HG03139 (cell line): ENCODE results near the gene WDR6.

Source experiments
- ATAC-seq: cut with Tn5 transposase; IDR thresholded peaks from one replicate; pipeline ENCODE4 v1.9.1; 2021; ENCODE audit not compliant: unreplicated experiment

The WDR6 gene

DNA sequence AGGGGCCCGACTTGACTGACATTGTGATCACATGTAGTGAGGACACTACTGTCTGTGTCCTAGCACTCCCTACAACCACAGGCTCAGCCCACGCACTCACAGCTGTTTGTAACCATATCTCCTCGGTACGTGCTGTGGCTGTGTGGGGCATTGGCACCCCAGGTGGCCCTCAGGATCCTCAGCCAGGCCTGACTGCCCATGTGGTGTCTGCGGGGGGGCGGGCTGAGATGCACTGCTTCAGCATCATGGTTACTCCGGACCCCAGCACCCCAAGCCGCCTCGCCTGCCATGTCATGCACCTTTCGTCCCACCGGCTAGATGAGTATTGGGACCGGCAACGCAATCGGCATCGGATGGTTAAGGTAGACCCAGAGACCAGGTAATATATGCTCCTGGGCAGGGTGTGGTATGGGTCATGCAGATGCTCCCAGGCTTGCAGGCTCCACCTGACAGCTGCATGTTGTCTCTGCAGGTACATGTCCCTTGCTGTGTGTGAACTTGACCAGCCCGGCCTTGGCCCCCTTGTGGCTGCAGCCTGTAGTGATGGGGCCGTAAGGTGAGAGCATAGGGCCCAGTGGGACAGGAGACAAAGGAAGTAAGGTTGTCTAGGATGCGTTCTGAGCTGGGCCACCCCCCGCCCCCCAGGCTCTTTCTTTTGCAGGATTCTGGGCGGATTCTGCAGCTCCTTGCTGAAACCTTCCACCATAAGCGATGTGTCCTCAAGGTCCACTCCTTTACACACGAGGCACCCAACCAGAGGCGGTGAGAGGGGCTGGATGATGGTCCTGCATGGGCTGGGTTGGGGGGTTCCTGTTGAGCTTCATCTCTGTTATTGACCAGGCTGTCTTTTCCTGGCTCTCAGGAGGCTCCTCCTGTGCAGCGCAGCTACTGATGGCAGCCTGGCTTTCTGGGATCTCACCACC, 6.8 kb downstream of the WDR6 start:
- ATAC-seq = no peak

GRCh38 chr3:49015072-49015471, 7.9 kb downstream of the WDR6 start:
- ATAC-seq = no peak

- no peak for ATAC-seq
Measured at GRCh38 chr3:49015765-49016164, 8.6 kb downstream of the WDR6 start.

DNA sequence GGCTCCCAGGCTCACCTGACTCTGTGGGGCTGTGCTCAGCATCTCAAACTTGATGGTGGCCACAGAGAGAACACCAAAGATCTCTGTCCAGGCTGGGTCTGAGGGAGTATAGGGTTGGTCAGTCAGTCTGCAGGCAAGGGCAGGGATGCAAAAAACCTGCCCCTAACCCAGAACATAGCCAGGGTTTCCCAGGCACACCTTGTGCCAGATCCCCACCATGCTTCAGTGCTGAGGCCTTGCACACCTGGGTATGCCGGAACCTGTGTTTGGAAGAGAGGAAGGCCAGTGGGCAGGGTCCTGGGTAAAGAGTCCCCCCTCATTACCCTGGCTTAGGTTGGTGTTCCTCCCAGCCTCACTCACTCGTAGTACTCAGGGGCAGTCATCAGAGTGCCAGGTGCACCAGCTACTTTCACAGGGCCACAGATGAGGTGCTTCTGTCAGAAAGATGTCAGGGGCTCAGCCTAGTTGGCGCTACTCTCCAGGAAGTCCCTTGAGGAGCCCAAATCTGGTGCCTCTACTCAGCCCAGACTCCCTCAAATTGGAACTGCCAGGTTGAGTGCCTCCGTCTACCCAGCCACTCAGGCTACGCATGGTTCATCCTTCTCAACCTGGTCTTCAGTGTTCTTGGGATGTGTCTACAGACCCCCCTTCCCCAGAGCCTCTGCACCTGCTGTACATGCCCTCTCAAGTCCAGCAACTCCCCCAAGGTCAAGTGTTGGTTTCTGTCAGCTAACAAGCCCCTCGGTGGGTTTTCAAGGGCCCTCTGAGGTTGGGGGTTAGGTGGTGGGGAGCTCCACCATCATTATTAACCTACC, 9.4 kb downstream of the WDR6 start:
- no peak for ATAC-seq

- no peak for ATAC-seq
Measured at GRCh38 chr3:49017229-49017970, 10.2 kb downstream of the WDR6 start.

- ATAC-seq = no peak
Measured at GRCh38 chr3:49017971-49018706, 10.9 kb downstream of the WDR6 start, which contains the start of gene DALRD3. TSS of gene DALRD3 (minus strand) at chr3:49018580. CDS start at chr3:49018564, 16 bp downstream.

DNA sequence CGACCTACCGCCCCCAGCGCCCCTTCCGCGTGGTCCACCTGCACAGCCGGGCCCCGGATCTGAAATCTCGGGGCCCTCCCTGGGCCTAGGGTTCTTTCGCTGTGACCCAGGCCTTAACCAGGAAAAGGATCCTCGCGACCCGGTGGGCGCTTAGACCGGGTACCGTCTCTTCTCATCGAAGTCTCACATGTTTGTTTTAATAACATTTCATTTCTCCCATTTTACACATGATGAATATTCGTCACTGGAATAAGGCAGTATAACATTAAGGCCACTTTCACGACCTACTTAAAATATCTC, 11.5 kb downstream of the WDR6 start:
- no peak for ATAC-seq

GRCh38 chr3:49019941-49020329, 12.7 kb downstream of the WDR6 start:
- ATAC-seq = no peak

- ATAC-seq = no peak
Measured at GRCh38 chr3:49020330-49021212, 13.4 kb downstream of the WDR6 start.

GRCh38 chr3:49021213-49021812, 14.1 kb downstream of the WDR6 start:
- peak; percentile 40 for ATAC-seq

DNA sequence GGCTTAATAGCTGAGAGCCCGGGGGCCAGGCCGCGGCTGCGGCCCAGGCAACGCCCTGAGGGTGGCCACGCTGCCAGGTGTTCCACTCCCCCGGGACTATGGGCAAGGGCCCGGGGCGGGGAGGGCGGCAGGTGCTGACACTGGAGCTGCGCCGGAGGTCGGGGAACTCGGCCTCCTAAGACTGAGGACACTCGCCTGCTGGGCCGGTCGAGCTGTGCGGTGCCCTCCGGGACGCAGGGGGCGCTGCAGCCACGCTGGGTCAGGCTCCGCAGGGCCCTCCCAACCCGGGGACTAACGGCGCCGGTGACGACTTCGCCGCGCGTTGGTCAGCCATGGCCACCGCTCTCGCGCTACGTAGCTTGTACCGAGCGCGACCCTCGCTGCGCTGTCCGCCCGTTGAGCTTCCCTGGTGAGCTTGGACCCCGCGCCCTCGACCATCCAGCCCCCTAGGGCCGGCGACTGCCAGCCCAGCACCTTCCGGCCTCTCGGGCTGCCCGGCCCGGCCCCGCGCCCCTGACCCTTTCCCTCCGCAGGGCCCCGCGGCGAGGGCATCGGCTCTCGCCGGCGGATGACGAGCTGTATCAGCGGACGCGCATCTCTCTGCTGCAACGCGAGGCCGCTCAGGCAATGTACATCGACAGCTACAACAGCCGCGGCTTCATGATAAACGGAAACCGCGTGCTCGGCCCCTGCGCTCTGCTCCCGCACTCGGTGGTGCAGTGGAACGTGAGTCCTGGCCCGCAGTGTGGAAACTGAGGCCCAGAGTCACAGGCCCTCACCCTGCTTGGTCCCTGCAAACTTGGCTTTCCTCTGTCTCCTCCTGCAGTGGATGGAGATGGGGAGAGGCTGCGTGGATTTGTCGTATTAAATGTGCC, 14.9 kb downstream of the WDR6 start, which contains the start of gene NDUFAF3:
NDUFAF3 (plus strand) TSS at position 309 of the 875 bp plus-strand sequence; CDS start at position 333, 24 bp downstream.
- peak; percentile 49 for ATAC-seq

- no peak for ATAC-seq
Measured at GRCh38 chr3:49022688-49023171, 15.5 kb downstream of the WDR6 start.

DNA sequence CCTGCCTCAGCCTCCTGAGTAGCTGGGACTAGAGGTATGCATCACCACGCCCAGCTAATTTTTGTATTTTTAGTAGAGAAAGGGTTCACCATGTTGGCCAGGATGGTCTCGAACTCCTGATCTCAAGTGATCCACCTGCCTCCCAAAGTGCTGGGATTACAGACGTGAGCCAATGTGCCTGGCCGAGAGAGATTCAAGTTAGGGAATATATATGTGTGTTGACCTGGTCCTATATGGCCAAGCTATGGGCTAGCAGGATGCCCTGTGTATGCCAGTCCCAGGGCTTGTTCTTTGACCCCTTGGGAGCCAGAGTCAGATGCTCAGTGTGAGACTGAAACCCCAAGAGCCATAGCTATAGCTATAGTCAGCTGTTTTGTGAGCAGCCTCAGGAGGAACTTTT, 16.6 kb downstream of the WDR6 start:
- ATAC-seq = no peak

DNA sequence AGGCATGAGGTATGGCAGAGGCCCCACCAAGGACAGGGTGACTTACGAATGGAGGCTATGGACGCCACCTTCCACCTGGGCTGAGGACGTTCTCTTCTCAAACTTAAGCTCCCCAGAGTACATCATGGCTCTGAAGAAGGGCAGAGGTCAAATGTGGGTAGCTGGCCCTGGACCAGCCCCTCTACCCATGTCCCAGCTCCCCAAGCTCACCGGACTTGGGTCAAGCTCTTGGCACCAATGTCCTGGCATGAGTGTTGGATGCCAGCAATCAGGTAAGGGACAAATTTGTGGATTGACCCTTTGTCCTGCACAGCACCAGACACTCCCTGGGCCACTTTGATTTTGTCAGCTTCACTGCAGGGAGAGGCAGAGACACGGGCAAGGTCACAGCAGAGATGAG, 17.3 kb downstream of the WDR6 start:
- ATAC-seq = no peak

GRCh38 chr3:49025005-49025792, 18.0 kb downstream of the WDR6 start:
- no peak for ATAC-seq

GRCh38 chr3:49025793-49026520, 18.8 kb downstream of the WDR6 start:
- ATAC-seq = no peak

DNA sequence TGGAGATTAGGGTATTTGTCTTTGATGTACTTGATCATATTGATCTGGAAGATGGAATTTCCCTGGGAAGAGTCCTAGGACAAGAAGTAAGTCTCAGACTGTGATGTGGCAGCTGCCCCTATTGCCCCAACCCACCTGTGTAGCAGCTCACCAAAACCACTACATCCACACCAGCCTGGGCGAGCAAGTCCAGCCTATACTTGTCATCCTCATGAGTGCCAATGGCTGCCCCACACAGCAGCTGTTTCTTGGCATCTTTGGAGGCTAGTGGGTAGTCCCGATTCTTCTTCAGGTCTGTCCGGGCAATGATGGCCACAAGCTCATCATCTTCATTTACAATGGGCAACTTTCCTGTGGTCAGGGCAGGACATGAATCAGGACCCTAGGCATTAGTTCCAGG, 19.3 kb downstream of the WDR6 start:
- ATAC-seq = no peak
